ENCODE results near the gene TNFAIP6. TPM values are rescaled to one million over a fixed set of nuclear protein-coding genes. Genes with fewer than 3 reads are reported as not detected.
"Not testable (repeated sequence)": the region's sequence is repeated elsewhere in the genome, so short reads cannot be mapped to it uniquely, and the experiment has no call there.

The TNFAIP6 gene
- total RNA-seq, 2 experiments from 2014 or later: not detected

GRCh38 chr2:151343073-151343472 is 14.3 kb upstream of the TNFAIP6 start:
- H3K9me3 Mint-ChIP-seq (ENCODE audit: insufficient read depth): no peaks in the 10 kb centered on the region
- DNase-seq: no peak
- H3K36me3 Mint-ChIP-seq (ENCODE audit: low read depth): no peaks in the 10 kb centered on the region
- H3K27me3 Mint-ChIP-seq (ENCODE audit: low read depth): peaks cover 2% of the 10 kb centered on the region
- H3K4me3 Mint-ChIP-seq: no peak overlapping the region
- ChIA-PET POLR2A (no interaction called here), CTCF (no interaction called here)
- H3K4me1 Mint-ChIP-seq (ENCODE audit: low read depth): no peaks in the 10 kb centered on the region
- no peak overlapping the region for H3K27ac Mint-ChIP-seq
- no peak for ATAC-seq

- H3K4me1 Mint-ChIP-seq (ENCODE audit: low read depth); POLR2A ChIA-PET; H3K9me3 Mint-ChIP-seq (ENCODE audit: insufficient read depth); DNase-seq; CTCF ChIA-PET; H3K27ac Mint-ChIP-seq; H3K27me3 Mint-ChIP-seq (ENCODE audit: low read depth); H3K36me3 Mint-ChIP-seq (ENCODE audit: low read depth); ATAC-seq; H3K4me3 Mint-ChIP-seq: not testable (repeated sequence)
Measured at GRCh38 chr2:151344191-151344590, 13.2 kb upstream of the TNFAIP6 start.

GRCh38 chr2:151344906-151345305 is 12.5 kb upstream of the TNFAIP6 start:
- no peaks in the 10 kb centered on the region for H3K4me1 Mint-ChIP-seq (ENCODE audit: low read depth)
- no peaks in the 10 kb centered on the region for H3K36me3 Mint-ChIP-seq (ENCODE audit: low read depth)
- DNase-seq: no peak
- H3K4me3 Mint-ChIP-seq: no peak overlapping the region
- CTCF ChIA-PET: no interaction called here
- H3K27ac Mint-ChIP-seq: no peak overlapping the region
- H3K9me3 Mint-ChIP-seq (ENCODE audit: insufficient read depth): no peaks in the 10 kb centered on the region
- ATAC-seq: no peak
- H3K27me3 Mint-ChIP-seq (ENCODE audit: low read depth): peaks cover 2% of the 10 kb centered on the region
- POLR2A ChIA-PET: no interaction called here

- H3K4me3 Mint-ChIP-seq: no peak overlapping the region
- no peak overlapping the region for H3K27ac Mint-ChIP-seq
- no peaks in the 10 kb centered on the region for H3K9me3 Mint-ChIP-seq (ENCODE audit: insufficient read depth)
- H3K27me3 Mint-ChIP-seq (ENCODE audit: low read depth): peaks cover 2% of the 10 kb centered on the region
- H3K36me3 Mint-ChIP-seq (ENCODE audit: low read depth): no peaks in the 10 kb centered on the region
- ChIA-PET CTCF (no interaction called here), POLR2A (no interaction called here)
- no peak for ATAC-seq
- H3K4me1 Mint-ChIP-seq (ENCODE audit: low read depth): no peaks in the 10 kb centered on the region
- DNase-seq: no peak
Measured at GRCh38 chr2:151347294-151347693, 10.1 kb upstream of the TNFAIP6 start.

- no peaks in the 10 kb centered on the region for H3K9me3 Mint-ChIP-seq (ENCODE audit: insufficient read depth)
- ATAC-seq: no peak
- POLR2A ChIA-PET: no interaction called here
Measured at GRCh38 chr2:151347906-151348305, 9.5 kb upstream of the TNFAIP6 start.

GRCh38 chr2:151350579-151351195 is 6.7 kb upstream of the TNFAIP6 start:
- Mint-ChIP-seq H3K9me3 (ENCODE audit: insufficient read depth) (no peaks in the 10 kb centered on the region), H3K36me3 (ENCODE audit: low read depth) (no peaks in the 10 kb centered on the region), H3K27ac (no peak overlapping the region), H3K4me3 (no peak overlapping the region), H3K27me3 (ENCODE audit: low read depth) (peaks cover 2% of the 10 kb centered on the region), H3K4me1 (ENCODE audit: low read depth) (no peaks in the 10 kb centered on the region)
- POLR2A ChIA-PET: no interaction called here
- CTCF ChIA-PET: no interaction called here
- DNase-seq (no peak), ATAC-seq (no peak)

More at GRCh38 chr2:151347906-151348305, 9.5 kb upstream of the TNFAIP6 start:
- Mint-ChIP-seq H3K4me1 (ENCODE audit: low read depth) (no peaks in the 10 kb centered on the region), H3K27me3 (ENCODE audit: low read depth) (peaks cover 2% of the 10 kb centered on the region), H3K27ac (no peak overlapping the region), H3K36me3 (ENCODE audit: low read depth) (no peaks in the 10 kb centered on the region), H3K4me3 (no peak overlapping the region)
- CTCF ChIA-PET: no interaction called here
- no peak for DNase-seq

- CTCF ChIA-PET: no interaction called here
- DNase-seq (no peak), ATAC-seq (no peak)
- H3K27me3 Mint-ChIP-seq (ENCODE audit: low read depth): peaks cover 17% of the 10 kb centered on the region
- H3K36me3 Mint-ChIP-seq (ENCODE audit: low read depth): no peaks in the 10 kb centered on the region
- POLR2A ChIA-PET: interaction anchor here (0.6 to 0.7 kb wide), 2 partner anchors 11 to 59 kb away, joined by 3 to 5 read pairs; no protein-coding TSS in a partner anchor
- H3K4me1 Mint-ChIP-seq (ENCODE audit: low read depth): no peaks in the 10 kb centered on the region
- no peak overlapping the region for H3K4me3 Mint-ChIP-seq
- H3K9me3 Mint-ChIP-seq (ENCODE audit: insufficient read depth): no peaks in the 10 kb centered on the region
- H3K27ac Mint-ChIP-seq: no peak overlapping the region
Measured at GRCh38 chr2:151353995-151354394, 3.4 kb upstream of the TNFAIP6 start.

GRCh38 chr2:151354807-151355206 is 2.6 kb upstream of the TNFAIP6 start:
- no peaks in the 10 kb centered on the region for H3K4me1 Mint-ChIP-seq (ENCODE audit: low read depth)
- H3K9me3 Mint-ChIP-seq (ENCODE audit: insufficient read depth): no peaks in the 10 kb centered on the region
- DNase-seq (no peak), ATAC-seq (no peak)
- H3K27me3 Mint-ChIP-seq (ENCODE audit: low read depth): peaks cover 18% of the 10 kb centered on the region
- no peaks in the 10 kb centered on the region for H3K36me3 Mint-ChIP-seq (ENCODE audit: low read depth)
- H3K27ac Mint-ChIP-seq: no peak overlapping the region
- H3K4me3 Mint-ChIP-seq: no peak overlapping the region
- POLR2A ChIA-PET: interaction anchor here (0.6 kb wide), 1 partner anchor 10 kb away, joined by 3 read pairs; no protein-coding TSS in a partner anchor
- CTCF ChIA-PET: no interaction called here

GRCh38 chr2:151358166-151358970 is 976 bp downstream of the TNFAIP6 start:
- CTCF ChIA-PET: no interaction called here
- H3K9me3 Mint-ChIP-seq (ENCODE audit: insufficient read depth): no peaks in the 10 kb centered on the region
- POLR2A ChIA-PET: no interaction called here

GRCh38 chr2:151359768-151360461 is 2.5 kb downstream of the TNFAIP6 start:
- Mint-ChIP-seq H3K4me3 (no peak overlapping the region), H3K9me3 (ENCODE audit: insufficient read depth) (no peaks in the 10 kb centered on the region), H3K27ac (no peak overlapping the region), H3K4me1 (ENCODE audit: low read depth) (no peaks in the 10 kb centered on the region), H3K27me3 (ENCODE audit: low read depth) (peaks cover 21% of the 10 kb centered on the region), H3K36me3 (ENCODE audit: low read depth) (no peaks in the 10 kb centered on the region)
- ChIA-PET POLR2A (no interaction called here), CTCF (no interaction called here)
- DNase-seq (no peak), ATAC-seq (no peak)

More at GRCh38 chr2:151358166-151358970, 976 bp downstream of the TNFAIP6 start:
- peaks cover 24% of the 10 kb centered on the region for H3K27me3 Mint-ChIP-seq (ENCODE audit: low read depth)
- H3K4me1 Mint-ChIP-seq (ENCODE audit: low read depth): no peaks in the 10 kb centered on the region
- ATAC-seq: no peak
- no peak for DNase-seq
- H3K4me3 Mint-ChIP-seq: no peak overlapping the region
- no peak overlapping the region for H3K27ac Mint-ChIP-seq
- no peaks in the 10 kb centered on the region for H3K36me3 Mint-ChIP-seq (ENCODE audit: low read depth)

- Mint-ChIP-seq H3K4me3 (no peak overlapping the region), H3K27ac (no peak overlapping the region), H3K9me3 (ENCODE audit: insufficient read depth) (no peaks in the 10 kb centered on the region), H3K4me1 (ENCODE audit: low read depth) (no peaks in the 10 kb centered on the region), H3K36me3 (ENCODE audit: low read depth) (no peaks in the 10 kb centered on the region), H3K27me3 (ENCODE audit: low read depth) (peaks cover 17% of the 10 kb centered on the region)
- ATAC-seq (no peak), DNase-seq (no peak)
- ChIA-PET CTCF (no interaction called here), POLR2A (no interaction called here)
Measured at GRCh38 chr2:151361674-151362370, 4.4 kb downstream of the TNFAIP6 start.

GRCh38 chr2:151363709-151364108 is 6.3 kb downstream of the TNFAIP6 start:
- Mint-ChIP-seq H3K4me1 (ENCODE audit: low read depth) (no peaks in the 10 kb centered on the region), H3K27me3 (ENCODE audit: low read depth) (peaks cover 12% of the 10 kb centered on the region), H3K27ac (no peak overlapping the region), H3K4me3 (no peak overlapping the region), H3K9me3 (ENCODE audit: insufficient read depth) (no peaks in the 10 kb centered on the region), H3K36me3 (ENCODE audit: low read depth) (no peaks in the 10 kb centered on the region)
- ATAC-seq (no peak), DNase-seq (no peak)
- ChIA-PET CTCF (no interaction called here), POLR2A (no interaction called here)
